SK-N-MC (cell line): Measurements from ENCODE around the gene F2R.

Experiments used
- DNase-seq: peaks from one replicate; pipeline ENCODE4 v3.0.0-alpha.2; 2011; ENCODE audit warnings: low read depth, low spot score
- H3K27ac ChIP-seq: fragments of 200-600 bp; sonication (generic); 2 replicates; pipeline ENCODE4 v1.5.1; 2016; ENCODE audit warnings: mixed run types
- H3K36me3 ChIP-seq: fragments of 200-600 bp; sonication (generic); 2 replicates; pipeline ENCODE4 v1.6.1; 2017; ENCODE audit warnings: antibody characterized with exemption, low read length, mixed read lengths; ENCODE audit not compliant: insufficient read depth
- H3K4me3 ChIP-seq: fragments of 200-600 bp; sonication (generic); 2 replicates; pipeline ENCODE4 v1.5.1; 2016
- H3K9ac ChIP-seq: fragments of 200-600 bp; sonication (generic); 2 replicates; pipeline ENCODE4 v1.8.0; 2017; ENCODE audit warnings: mixed run types, mixed read lengths; ENCODE audit not compliant: insufficient read length
- H3K9me3 ChIP-seq: fragments of 200-600 bp; sonication (generic); 2 replicates; pipeline ENCODE4 v1.6.1; 2017; ENCODE audit warnings: low read depth, mild to moderate bottlenecking, antibody characterized with exemption, low read length, moderate library complexity, mixed read lengths
- EZH2 ChIP-seq: fragments of 200-600 bp; sonication (generic); IDR thresholded peaks from one replicate; pipeline ENCODE4 v1.6.1; 2017; ENCODE audit warnings: antibody characterized with exemption
- FOXP2 ChIP-seq: optimal IDR thresholded peaks from 2 replicates; pipeline ENCODE3; 2011; ENCODE audit warnings: mild to moderate bottlenecking, moderate library complexity; ENCODE audit not compliant: insufficient read depth; ENCODE audit errors: extremely low read length, control extremely low read depth
- POLR2AphosphoS5 ChIP-seq: IDR thresholded peaks from 2 replicates; pipeline ENCODE4 v1.6.1; 2012; ENCODE audit warnings: mild to moderate bottlenecking, low read depth, low read length, borderline replicate concordance

F2R gene

GRCh38 chr5:76709762-76710161 is 6.2 kb upstream of the F2R start:
- DNase-seq, result peak; percentile 83
- H3K36me3 ChIP-seq, result no peaks in the 10 kb centered on the region
- peak overlapping the region; percentile 54 for H3K4me3 ChIP-seq
- H3K27ac ChIP-seq, result no peak overlapping the region
- H3K9me3 ChIP-seq, result no peaks in the 10 kb centered on the region
- TF ChIP-seq FOXP2 (no peak), POLR2AphosphoS5 (peak; percentile 86; the same call in 1 of the 2 replicates), EZH2 (no peak)
- no peak overlapping the region for H3K9ac ChIP-seq

- no peak overlapping the region for H3K27ac ChIP-seq
- no peaks in the 10 kb centered on the region for H3K36me3 ChIP-seq
- no peaks in the 10 kb centered on the region for H3K9me3 ChIP-seq
- H3K9ac ChIP-seq, result no peak overlapping the region
- H3K4me3 ChIP-seq, result no peak overlapping the region
- DNase-seq, result no peak
- TF ChIP-seq EZH2, result no peak
- no peak for TF ChIP-seq POLR2AphosphoS5
- TF ChIP-seq FOXP2, result no peak
Observed at GRCh38 chr5:76710991-76711390, 4.9 kb upstream of the F2R start.

GRCh38 chr5:76714751-76715485 is 1.0 kb upstream of the F2R start:
- peak overlapping the region; percentile 99 for H3K27ac ChIP-seq
- TF ChIP-seq POLR2AphosphoS5 (peak; percentile 61), EZH2 (no peak)
- DNase-seq, result peak; percentile 66
- H3K4me3 ChIP-seq, result peak overlapping the region; percentile 95
- no peaks in the 10 kb centered on the region for H3K36me3 ChIP-seq
- no peaks in the 10 kb centered on the region for H3K9me3 ChIP-seq
- H3K9ac ChIP-seq, result peak overlapping the region; percentile 80

GRCh38 chr5:76715486-76715735 is 515 bp upstream of the F2R start:
- Histone ChIP-seq H3K9ac (peak overlapping the region; percentile 80), H3K27ac (peak overlapping the region; percentile 99)
- TF ChIP-seq EZH2 (no peak), FOXP2 (no peak), POLR2AphosphoS5 (no peak)

GRCh38 chr5:76716456-76717157 is 681 bp downstream of the F2R start:
- H3K4me3 ChIP-seq, result peak overlapping the region; percentile 95
- H3K9me3 ChIP-seq, result no peaks in the 10 kb centered on the region
- H3K36me3 ChIP-seq, result no peaks in the 10 kb centered on the region
- no peak for DNase-seq
- TF ChIP-seq EZH2, result no peak
- no peak for TF ChIP-seq POLR2AphosphoS5
- no peak for TF ChIP-seq FOXP2
- H3K27ac ChIP-seq, result no peak overlapping the region
- H3K9ac ChIP-seq, result peak overlapping the region; percentile 80

More at GRCh38 chr5:76715486-76715735, 515 bp upstream of the F2R start:
- Histone ChIP-seq H3K9me3 (no peaks in the 10 kb centered on the region), H3K4me3 (peak overlapping the region; percentile 95), H3K36me3 (no peaks in the 10 kb centered on the region)
- DNase-seq, result no peak

- Histone ChIP-seq H3K27ac (no peak overlapping the region), H3K9ac (peak overlapping the region; percentile 80), H3K36me3 (peaks cover 7% of the 10 kb centered on the region; the same call in 1 of the 2 replicates), H3K4me3 (peak overlapping the region; percentile 95), H3K9me3 (no peaks in the 10 kb centered on the region)
- DNase-seq, result no peak
- no peak for TF ChIP-seq FOXP2
- TF ChIP-seq POLR2AphosphoS5, result no peak
- TF ChIP-seq EZH2, result no peak
Observed at GRCh38 chr5:76717222-76718083, 1.5 kb downstream of the F2R start.

GRCh38 chr5:76718381-76718832 is 2.5 kb downstream of the F2R start:
- Histone ChIP-seq H3K9me3 (no peaks in the 10 kb centered on the region), H3K9ac (no peak overlapping the region), H3K27ac (no peak overlapping the region), H3K4me3 (peak overlapping the region; percentile 95; the same call in 1 of the 2 replicates), H3K36me3 (peaks cover 13% of the 10 kb centered on the region; the same call in 1 of the 2 replicates)
- TF ChIP-seq POLR2AphosphoS5, result no peak
- no peak for TF ChIP-seq FOXP2
- no peak for TF ChIP-seq EZH2
- no peak for DNase-seq

- TF ChIP-seq FOXP2 (no peak), EZH2 (no peak), POLR2AphosphoS5 (no peak)
- Histone ChIP-seq H3K9ac (no peak overlapping the region), H3K27ac (no peak overlapping the region), H3K4me3 (no peak overlapping the region), H3K36me3 (peaks cover 16% of the 10 kb centered on the region; the same call in 1 of the 2 replicates), H3K9me3 (no peaks in the 10 kb centered on the region)
- DNase-seq, result no peak
Observed at GRCh38 chr5:76718880-76719279, 3.0 kb downstream of the F2R start.
